ENCODE results near the gene FSTL3.

- TF ChIP-seq CEBPB (IDR thresholded peaks at IDR 0.05; ENCODE audit: low read depth) (no peak), RAD21 (IDR thresholded peaks at IDR 0.05; ENCODE audit: low read depth) (no peak), YY1 (IDR thresholded peaks at IDR 0.05; ENCODE audit: extremely low read depth, insufficient replicate concordance, low read depth, low read length) (no peak), EZH2 (IDR thresholded peaks at IDR 0.05) (no peak), SIN3A (IDR thresholded peaks at IDR 0.05; ENCODE audit: low read depth) (no peak), CTCF (IDR thresholded peaks at IDR 0.05 in 2 of 3, conservative IDR thresholded peaks at IDR 0.05 in 1 of 3; ENCODE audit: borderline replicate concordance in 1 of 3, insufficient read depth in 1 of 3, low read depth in 2 of 3, low read length in 2 of 3) (no peak), MAX (IDR thresholded peaks at IDR 0.05) (no peak), JUND (IDR thresholded peaks at IDR 0.05) (no peak), ZFX (IDR thresholded peaks at IDR 0.05) (no peak)
- TF ChIP-seq, protein P1, sequence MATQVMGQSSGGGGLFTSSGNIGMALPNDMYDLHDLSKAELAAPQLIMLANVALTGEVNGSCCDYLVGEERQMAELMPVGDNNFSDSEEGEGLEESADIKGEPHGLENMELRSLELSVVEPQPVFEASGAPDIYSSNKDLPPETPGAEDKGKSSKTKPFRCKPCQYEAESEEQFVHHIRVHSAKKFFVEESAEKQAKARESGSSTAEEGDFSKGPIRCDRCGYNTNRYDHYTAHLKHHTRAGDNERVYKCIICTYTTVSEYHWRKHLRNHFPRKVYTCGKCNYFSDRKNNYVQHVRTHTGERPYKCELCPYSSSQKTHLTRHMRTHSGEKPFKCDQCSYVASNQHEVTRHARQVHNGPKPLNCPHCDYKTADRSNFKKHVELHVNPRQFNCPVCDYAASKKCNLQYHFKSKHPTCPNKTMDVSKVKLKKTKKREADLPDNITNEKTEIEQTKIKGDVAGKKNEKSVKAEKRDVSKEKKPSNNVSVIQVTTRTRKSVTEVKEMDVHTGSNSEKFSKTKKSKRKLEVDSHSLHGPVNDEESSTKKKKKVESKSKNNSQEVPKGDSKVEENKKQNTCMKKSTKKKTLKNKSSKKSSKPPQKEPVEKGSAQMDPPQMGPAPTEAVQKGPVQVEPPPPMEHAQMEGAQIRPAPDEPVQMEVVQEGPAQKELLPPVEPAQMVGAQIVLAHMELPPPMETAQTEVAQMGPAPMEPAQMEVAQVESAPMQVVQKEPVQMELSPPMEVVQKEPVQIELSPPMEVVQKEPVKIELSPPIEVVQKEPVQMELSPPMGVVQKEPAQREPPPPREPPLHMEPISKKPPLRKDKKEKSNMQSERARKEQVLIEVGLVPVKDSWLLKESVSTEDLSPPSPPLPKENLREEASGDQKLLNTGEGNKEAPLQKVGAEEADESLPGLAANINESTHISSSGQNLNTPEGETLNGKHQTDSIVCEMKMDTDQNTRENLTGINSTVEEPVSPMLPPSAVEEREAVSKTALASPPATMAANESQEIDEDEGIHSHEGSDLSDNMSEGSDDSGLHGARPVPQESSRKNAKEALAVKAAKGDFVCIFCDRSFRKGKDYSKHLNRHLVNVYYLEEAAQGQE (IDR thresholded peaks at IDR 0.05; ENCODE audit: low read depth) = no peak
Measured at GRCh38 chr19:703329-703650, 27.1 kb downstream of the FSTL3 start.
